Inferior parietal cortex (tissue), 1 donor: Measurements from ENCODE around the gene SLC30A2.

Source experiments
- DNase-seq: peaks from one replicate; pipeline ENCODE4 v3.0.0-alpha.2; 2016; ENCODE audit errors: extremely low spot score

The SLC30A2 gene

DNA sequence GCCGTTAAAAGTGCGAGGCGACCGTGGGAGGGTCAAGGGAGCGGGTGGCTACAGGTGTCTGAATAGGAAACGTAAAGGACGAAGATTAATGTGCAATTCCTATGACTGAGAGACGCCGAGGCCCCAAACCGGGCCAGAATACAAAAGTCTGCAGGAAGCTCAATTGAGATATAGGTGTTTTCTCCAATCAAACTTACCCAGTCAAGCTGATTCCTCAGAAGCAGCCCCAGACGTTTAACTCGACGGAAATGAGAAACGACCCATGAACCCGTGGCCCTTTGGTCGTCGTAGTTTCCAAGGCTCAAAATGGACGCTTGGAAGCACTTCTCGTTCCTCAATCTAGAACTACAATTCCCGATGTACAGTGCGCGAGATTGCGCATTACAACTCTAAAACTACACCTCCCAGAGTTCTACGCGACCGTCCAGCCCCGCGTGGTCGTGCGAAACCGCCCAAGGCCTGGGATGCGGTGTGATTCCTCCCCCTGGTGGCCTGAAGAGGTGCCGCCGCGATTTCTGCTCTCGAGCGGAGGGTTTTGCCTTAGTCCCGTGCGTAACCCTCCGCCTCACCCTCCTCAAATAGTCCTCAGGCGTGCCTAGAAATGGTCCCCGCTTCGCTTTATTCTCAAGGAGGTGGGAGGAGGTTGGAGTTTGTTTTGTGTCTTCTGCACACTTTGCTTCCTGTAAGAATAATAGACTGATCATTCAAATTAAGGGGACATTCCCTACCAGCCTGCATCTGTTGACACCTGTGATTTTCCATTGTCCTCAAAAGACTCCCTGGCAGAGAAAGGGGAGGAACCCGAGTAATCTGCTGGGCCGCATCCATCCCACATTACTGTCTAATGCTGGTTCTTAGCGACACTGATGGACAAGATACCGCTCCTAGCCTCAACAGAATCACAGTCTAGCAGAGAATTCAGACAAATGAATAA is 47.8 kb downstream of the SLC30A2 start, which contains the start of gene PAFAH2:
PAFAH2 (minus strand) TSS at position 236 of the 934 bp plus-strand sequence. CDS start 7,247 bp downstream, outside the sequence.
- peak; percentile 100 for DNase-seq

DNA sequence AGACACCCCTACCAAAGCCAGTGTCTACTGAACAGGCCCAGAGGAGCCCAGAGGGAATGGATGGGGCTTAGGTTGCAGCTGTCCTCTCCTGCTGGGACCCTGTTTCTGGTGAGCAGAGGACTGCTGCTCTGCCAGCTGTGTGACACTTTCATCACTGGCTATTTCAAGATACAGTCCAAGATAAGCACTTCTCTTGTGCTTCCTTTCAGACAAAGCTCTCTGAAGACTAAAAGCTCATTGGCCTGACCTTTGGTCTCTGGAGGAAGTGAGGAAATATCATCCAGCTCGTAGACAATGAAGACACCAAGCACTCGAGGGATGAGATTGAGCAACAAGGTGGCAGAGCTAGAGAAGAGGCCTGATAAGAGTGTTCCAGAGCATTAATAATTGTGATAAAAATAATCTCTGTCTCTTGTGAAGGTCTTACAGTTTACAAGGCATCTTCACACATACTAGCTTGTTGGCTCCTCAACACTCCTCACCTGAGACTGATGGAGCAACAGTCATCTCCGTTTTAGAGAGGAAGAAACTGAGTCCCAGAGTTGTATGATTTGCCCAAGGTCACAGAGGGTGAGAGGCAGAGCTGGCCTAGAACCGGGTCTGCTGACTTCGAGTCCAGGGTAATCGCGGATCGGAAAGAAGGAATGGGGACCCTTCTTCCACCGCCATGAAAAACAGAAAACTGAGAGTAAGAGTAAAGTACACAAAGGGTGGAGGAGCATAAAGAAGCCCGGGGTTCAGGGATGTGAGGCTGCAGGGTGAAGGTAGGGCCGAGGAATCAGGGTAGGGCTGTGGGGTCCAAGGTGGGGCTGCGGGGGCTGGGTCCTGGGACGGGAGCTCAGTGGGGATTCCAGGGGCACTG is 48.7 kb downstream of the SLC30A2 start:
- peak; percentile 43 for DNase-seq

DNA sequence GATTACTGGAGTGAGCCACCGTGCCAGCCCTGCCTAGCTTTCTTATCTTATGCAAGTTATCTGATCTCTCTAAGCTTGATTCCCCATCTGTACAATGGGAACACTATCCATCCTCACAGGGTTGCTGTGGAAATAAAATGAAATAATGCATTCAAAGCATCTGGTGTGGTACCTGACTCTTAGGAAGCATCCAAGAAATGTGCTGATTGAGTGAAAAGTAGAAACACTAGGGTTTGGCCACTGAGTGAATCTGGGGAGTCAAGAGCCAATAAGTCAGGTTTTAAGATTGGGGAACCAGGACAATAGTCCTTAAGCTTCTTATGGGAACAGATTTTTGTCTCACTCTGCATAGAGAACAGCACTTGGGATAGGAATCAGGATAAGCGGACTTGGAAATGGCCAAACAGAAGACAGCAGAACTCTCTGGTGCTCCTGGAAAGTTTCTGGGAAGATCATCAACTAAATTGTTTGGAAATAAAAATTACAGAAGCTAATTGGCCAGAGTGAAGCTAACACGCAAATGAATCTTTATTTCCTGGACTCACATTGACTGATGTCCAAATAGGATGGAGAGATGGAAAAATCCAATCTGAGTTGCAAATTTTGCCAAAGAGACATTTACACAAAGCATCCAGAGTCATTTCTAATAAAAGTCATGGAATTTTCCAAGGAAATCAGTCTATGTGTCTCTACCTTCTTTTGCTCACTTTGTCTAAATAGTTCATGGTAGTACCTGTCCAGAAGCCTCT is 51.3 kb downstream of the SLC30A2 start:
- no peak for DNase-seq

DNA sequence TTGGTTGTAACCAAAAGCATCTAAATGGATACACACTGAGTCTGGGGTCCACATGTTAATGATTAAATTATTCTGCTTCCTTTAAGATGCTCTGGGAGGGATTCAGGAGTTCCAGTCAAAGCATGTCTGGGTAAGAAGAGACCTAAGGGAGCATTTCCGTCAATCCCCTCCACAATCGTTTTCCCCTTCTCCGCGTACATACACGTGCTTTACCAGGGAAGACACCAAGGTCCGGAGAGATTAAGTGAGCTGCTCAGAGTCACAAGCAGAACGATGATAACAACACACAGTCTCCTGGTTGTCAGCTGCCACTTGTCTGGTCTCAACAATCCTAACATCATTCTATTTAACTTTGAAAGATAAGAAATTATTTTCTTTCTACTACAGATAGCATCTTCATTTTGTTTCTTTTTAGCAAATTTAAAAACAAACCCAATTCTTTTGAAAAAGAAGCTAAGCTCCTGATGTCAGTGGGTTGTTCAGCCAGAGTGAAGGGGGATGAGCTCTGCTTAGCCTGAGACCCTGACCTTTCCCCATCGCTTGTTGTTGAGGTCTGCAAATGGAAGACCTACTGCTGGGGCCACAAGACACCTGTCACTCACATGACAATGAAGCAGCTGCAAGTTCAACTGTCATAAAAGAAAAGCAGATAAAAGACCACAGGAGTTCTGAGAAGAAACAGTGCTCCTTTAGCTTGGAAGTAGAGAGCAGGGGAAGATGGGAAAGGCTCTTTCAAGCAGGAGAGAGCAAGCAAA is 52.5 kb downstream of the SLC30A2 start:
- no peak for DNase-seq

DNA sequence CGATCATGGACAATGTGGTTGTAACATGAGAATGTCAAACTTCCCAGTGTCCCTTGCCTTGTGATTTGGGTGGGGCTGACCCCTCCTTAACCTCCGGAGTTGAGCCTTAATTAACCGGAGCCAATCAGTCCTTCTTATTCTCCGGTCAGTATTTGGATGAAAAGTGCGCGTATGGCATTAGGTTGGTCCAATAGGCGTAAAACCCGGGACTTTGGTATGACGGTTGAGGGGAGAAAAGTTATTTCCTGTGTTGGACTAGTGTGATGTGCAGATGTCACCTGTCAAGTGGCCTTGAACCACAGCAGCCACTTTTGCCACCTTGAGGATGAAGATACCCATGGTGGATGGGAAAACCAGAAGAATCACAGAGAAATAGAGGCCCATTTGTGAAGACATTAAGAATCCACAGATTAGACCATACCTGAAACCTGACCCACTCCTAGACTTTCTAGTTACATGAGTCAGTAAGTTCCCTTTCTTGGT is 53.2 kb downstream of the SLC30A2 start:
- no peak for DNase-seq

DNA sequence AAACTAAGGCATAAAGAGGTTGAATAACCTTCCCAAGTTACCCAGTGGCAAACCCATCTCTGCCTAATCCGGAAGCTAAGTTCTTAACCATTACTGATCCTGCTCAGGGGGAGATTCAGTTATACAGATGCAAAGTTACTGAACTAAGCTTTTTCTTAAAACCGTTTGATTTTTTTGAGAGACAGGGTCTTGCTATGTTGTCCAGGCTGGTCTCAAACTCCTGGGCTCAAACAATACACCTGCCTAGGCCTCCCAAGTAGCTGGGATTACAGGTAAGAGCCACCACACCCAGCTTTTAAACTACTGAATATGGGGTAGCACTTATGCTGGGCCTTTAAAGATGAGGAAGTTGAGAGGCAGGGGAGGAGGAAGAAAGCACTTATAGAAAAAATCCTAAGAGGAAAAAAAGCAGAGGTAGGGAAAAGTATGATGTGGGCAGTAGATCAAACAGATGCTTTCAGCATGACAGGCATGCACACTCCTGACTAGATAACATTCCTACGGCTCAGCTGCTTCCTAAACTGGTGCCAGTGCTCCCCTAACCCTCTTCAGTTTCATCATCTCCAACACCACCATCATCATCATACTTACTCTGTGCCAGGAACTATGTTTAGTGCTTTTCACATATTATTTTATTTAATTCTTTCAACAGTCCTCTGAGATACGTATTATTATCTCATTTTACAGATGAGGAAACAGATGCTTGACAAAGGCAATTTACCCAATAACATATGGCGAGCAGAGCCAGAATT is 53.8 kb downstream of the SLC30A2 start:
- no peak for DNase-seq

DNA sequence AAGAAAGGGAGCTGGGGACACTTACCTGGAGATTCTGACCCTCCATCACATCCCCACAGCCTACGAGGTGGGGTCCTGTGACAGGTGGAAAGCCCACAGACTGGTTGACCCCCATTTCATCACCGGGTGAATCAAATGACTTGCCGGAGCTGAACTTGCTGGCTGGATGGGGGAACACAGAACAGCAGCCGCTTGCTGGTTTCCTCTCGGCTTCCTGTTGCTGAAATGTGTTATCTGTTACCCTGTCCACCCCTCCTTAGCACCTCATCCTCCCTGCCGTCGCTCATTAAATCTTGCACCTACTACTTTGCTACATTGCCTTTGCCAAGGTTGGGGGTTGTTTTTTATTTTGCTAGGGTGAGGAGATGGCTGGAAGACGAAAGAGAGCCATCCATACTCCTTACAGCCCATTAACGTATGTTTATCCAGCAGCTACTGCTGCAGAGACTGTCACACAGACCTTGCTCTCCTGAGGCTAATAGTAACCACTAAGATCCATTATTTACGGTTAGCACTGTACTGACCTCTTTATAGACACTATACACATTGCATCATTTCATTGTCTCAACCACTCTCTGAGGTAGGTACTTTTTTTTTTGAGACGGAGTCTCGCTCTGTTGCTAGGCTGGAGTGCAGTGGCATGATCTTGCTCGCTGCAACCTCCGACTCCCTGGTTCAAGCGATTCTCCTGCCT is 55.1 kb downstream of the SLC30A2 start:
- no peak for DNase-seq

DNA sequence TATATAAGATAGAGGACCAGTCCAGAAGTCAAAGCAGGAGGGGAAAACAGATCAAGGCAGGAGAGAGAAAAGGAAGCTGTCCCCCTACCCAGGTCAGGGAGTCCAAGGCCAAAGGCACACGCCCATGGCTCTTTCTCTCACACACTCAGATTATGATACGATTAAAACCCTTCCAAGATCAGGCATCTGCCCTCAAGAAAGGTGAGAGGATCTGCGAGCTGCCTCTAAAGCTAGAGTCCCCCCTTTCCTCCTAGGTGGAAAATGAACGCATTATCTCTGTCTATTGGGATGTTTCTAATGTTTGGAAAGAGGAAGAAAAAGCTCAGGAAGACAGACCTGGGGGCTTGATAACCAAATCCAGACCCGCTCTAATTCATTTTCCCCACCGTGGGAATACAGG is 55.7 kb downstream of the SLC30A2 start:
- DNase-seq = no peak

DNA sequence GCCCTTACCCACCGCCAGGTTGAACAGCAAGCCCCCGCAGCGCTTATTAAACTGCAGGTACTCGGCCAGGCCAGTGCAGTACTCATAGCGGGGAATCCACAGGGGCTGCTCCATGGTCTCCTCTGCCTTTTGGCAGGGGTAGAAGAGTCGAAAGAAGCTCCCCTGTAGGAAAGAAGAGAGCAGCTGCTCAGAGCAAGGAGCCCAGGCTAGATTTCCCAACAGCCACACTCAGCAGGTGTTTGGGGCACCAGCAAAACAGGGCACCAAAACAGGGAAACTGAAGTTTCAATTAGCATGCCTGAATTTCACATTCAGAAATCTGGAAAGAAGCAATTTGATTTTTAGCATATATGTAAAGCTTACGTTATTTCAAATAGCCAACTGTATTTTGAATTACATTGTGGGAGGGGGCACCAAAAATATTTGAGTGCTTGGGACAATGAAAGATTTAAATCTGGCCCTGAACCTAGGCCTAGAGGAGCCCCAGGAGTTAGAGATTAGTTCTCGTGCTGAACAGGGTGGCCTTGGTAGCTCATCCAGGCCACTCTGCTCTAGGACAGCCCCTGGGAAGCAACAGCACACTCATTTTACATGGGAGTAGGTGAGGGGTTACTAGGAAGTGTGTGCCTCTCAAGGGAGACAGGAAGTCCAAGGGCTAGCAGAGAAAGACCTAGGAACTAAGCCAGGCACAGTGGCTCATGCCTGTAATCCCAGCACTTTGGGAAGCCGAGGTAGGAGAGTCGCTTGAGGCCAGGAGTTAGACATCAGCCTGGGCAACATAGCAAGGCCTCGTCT is 56.3 kb downstream of the SLC30A2 start:
- no peak for DNase-seq

DNA sequence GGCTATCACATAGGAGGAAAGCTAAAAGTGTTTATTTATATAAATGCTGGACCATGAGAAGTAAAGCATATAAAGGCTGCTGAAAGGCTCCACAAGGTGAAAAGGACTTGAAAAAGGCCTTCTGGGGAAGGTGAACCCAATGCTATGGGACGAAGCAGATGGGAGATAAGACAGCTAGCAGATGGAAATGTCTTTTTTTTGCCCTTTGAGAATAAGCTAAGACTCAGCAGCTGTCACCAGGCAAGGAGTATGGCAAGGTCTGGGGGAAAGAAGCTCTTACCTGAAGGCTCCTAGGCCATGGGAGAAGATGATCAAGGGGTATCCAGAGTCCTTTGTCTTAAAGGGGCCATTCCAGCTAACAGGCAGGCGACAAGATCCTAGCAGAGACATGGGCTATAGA is 58.0 kb downstream of the SLC30A2 start:
- DNase-seq = no peak
